Lower leg skin (tissue), 3 donors: ENCODE measurements around the gene KSR2.

Source experiments
- POLR2A ChIP-seq, 2 donors: fragments of 450-650 bp; IDR thresholded peaks; one replicate each; pipeline ENCODE4 v1.6.1; 2016 to 2017; ENCODE audit warnings: antibody characterized with exemption in 2 of 2, mild to moderate bottlenecking in 1 of 2, moderate library complexity in 1 of 2
- TF ChIP-seq, protein P1 (sequence below), 3 donors: fragments of 450-650 bp; IDR thresholded peaks; one replicate each; pipeline ENCODE4 v1.5.1; 2016; ENCODE audit warnings: antibody characterized with exemption in 3 of 3, mild to moderate bottlenecking in 3 of 3, moderate library complexity in 2 of 3

DNA sequence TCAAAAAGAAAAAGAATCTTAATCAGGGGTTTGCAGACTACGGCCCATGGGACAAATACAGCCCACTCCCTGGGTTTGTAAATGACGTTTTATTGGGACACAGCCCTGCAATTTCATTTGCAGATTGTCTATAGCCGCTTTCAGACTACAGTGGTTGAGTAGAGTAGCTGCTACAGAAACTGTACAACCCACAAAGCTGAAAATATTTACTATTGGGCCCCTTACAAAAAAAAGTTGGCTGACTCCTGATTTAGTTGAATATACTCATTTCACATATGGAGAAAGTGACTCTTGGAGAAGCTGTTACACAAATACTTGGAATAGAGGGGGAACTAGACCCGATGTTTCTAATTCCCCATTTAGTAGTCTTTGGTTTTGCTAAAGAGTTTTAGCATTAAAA lies 444.8 kb downstream of the KSR2 start:
- TF ChIP-seq, protein P1, sequence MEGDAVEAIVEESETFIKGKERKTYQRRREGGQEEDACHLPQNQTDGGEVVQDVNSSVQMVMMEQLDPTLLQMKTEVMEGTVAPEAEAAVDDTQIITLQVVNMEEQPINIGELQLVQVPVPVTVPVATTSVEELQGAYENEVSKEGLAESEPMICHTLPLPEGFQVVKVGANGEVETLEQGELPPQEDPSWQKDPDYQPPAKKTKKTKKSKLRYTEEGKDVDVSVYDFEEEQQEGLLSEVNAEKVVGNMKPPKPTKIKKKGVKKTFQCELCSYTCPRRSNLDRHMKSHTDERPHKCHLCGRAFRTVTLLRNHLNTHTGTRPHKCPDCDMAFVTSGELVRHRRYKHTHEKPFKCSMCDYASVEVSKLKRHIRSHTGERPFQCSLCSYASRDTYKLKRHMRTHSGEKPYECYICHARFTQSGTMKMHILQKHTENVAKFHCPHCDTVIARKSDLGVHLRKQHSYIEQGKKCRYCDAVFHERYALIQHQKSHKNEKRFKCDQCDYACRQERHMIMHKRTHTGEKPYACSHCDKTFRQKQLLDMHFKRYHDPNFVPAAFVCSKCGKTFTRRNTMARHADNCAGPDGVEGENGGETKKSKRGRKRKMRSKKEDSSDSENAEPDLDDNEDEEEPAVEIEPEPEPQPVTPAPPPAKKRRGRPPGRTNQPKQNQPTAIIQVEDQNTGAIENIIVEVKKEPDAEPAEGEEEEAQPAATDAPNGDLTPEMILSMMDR (IDR thresholded peaks at IDR 0.05): no peak
- no peak for TF ChIP-seq POLR2A (IDR thresholded peaks at IDR 0.05)
